GM12891 (cell line): ENCODE data around the gene STAT2.

Experiments used
- POLR2A ChIP-seq: IDR thresholded peaks from 2 replicates; pipeline ENCODE4 v1.6.1; 2011; ENCODE audit warnings: low read depth, low read length, control low read depth
- POLR2AphosphoS5 ChIP-seq: IDR thresholded peaks from 2 replicates; pipeline ENCODE4 v1.6.1; 2011; ENCODE audit warnings: low read depth, low read length, control low read depth
- POU2F2 ChIP-seq: IDR thresholded peaks from 2 replicates; pipeline ENCODE4 v1.6.1; 2011; ENCODE audit warnings: low read depth, mild to moderate bottlenecking, control low read depth, low read length, moderate library complexity

DNA sequence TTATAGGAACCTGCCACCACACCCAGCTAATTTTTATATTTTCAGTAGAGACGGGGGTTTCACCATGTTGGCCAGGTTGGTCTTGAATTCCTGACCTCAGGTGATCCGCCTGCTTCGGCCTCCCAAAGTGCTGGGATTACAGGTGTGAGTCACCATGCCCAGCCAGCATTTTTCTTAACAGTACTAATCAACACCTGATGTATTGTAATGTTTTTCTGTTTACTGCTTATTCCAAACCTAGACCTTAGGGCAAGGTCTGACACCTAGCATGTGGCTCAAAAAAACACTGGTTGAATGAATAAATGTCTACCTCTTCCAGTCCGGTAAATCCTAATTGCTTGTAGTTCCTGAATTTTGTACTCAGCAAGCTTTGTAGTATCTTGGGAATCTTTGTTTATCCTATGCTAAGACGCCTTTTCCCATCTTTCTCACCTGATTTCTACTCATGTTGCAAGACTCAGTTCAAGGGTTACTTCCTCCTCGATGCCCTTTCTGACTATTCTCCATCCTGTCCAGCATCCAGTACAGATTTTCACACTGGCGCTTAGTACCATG is 28.9 kb downstream of the STAT2 start:
- TF ChIP-seq POLR2AphosphoS5, result no peak
- no peak for TF ChIP-seq POLR2A
- TF ChIP-seq POU2F2, result no peak
